ENCODE measurements around the gene RNASET2.

DNA sequence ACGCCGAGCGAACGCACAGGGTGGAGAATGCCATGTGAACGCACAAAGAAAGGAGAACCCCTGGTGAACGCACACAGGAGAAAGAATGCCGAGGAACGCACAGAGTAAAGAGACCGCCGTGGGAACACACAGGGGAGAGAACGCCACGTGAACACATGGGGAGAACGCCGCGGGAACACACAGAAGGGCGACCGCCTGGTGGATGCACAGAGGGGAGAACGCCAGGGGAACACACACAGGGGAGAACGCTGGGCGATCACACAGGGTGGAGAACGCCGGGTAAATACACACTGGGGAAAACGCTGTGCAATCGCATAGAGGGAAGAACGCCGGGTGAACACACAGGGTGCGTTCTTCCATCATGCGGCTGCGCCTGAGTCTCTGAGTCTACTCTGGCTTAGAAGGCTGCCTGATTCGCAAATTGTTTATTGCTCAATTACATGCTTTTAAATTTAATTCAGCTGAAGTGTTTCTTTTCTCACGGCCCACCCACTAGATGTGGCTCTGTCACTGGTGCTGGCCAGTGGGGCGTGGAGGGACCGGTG, 54.1 kb downstream of the RNASET2 start:
- no peak for TF ChIP-seq SMAD5 (IDR thresholded peaks at IDR 0.05; ENCODE audit: low read depth)
- TF ChIP-seq SIX5 (IDR thresholded peaks at IDR 0.05; ENCODE audit: low read depth, low read length, severe bottlenecking): no peak
- TF ChIP-seq, protein P1, sequence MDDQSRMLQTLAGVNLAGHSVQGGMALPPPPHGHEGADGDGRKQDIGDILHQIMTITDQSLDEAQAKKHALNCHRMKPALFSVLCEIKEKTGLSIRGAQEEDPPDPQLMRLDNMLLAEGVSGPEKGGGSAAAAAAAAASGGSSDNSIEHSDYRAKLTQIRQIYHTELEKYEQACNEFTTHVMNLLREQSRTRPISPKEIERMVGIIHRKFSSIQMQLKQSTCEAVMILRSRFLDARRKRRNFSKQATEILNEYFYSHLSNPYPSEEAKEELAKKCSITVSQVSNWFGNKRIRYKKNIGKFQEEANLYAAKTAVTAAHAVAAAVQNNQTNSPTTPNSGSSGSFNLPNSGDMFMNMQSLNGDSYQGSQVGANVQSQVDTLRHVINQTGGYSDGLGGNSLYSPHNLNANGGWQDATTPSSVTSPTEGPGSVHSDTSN (IDR thresholded peaks at IDR 0.05; ENCODE audit: insufficient replicate concordance, low read depth, low read length): no peak
- TF ChIP-seq POLR2A (IDR thresholded peaks at IDR 0.05; ENCODE audit: low read depth, low read length): no peak

Data from GM12878 (cell line).